ENCODE measurements around the gene HDAC4.

HDAC4 gene

DNA sequence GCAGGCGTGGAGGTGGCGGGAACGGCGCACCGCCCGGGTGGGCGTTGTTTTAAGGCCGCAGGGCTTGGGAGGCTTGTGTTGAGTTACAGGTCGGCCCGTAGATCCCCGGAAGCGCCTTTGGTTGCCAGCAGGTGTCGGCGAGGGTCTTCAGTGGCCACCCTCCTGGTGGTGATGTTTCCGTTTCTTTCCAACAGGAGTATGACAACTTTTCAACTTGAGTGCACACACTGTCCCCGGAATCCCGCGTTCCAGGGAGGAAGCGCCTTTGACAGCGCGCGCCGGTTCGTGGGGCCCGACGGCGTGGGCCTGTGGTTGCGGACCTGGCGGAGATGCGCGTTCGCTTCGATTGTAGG lies 1.0 kb upstream of the HDAC4 start:
- H3K27me3 ChIP-seq (ENCODE audit: insufficient read depth, poor library complexity, severe bottlenecking): no peaks in the 10 kb centered on the region
- DNase-seq (ENCODE audit: low read depth in 1 of 2, low spot score in 1 of 2): peak; percentile 63 to 67
- TF ChIP-seq, protein P1, sequence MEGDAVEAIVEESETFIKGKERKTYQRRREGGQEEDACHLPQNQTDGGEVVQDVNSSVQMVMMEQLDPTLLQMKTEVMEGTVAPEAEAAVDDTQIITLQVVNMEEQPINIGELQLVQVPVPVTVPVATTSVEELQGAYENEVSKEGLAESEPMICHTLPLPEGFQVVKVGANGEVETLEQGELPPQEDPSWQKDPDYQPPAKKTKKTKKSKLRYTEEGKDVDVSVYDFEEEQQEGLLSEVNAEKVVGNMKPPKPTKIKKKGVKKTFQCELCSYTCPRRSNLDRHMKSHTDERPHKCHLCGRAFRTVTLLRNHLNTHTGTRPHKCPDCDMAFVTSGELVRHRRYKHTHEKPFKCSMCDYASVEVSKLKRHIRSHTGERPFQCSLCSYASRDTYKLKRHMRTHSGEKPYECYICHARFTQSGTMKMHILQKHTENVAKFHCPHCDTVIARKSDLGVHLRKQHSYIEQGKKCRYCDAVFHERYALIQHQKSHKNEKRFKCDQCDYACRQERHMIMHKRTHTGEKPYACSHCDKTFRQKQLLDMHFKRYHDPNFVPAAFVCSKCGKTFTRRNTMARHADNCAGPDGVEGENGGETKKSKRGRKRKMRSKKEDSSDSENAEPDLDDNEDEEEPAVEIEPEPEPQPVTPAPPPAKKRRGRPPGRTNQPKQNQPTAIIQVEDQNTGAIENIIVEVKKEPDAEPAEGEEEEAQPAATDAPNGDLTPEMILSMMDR (IDR thresholded peaks at IDR 0.05; ENCODE audit: insufficient read depth, low read length): no peak
- TF ChIP-seq, protein P2, sequence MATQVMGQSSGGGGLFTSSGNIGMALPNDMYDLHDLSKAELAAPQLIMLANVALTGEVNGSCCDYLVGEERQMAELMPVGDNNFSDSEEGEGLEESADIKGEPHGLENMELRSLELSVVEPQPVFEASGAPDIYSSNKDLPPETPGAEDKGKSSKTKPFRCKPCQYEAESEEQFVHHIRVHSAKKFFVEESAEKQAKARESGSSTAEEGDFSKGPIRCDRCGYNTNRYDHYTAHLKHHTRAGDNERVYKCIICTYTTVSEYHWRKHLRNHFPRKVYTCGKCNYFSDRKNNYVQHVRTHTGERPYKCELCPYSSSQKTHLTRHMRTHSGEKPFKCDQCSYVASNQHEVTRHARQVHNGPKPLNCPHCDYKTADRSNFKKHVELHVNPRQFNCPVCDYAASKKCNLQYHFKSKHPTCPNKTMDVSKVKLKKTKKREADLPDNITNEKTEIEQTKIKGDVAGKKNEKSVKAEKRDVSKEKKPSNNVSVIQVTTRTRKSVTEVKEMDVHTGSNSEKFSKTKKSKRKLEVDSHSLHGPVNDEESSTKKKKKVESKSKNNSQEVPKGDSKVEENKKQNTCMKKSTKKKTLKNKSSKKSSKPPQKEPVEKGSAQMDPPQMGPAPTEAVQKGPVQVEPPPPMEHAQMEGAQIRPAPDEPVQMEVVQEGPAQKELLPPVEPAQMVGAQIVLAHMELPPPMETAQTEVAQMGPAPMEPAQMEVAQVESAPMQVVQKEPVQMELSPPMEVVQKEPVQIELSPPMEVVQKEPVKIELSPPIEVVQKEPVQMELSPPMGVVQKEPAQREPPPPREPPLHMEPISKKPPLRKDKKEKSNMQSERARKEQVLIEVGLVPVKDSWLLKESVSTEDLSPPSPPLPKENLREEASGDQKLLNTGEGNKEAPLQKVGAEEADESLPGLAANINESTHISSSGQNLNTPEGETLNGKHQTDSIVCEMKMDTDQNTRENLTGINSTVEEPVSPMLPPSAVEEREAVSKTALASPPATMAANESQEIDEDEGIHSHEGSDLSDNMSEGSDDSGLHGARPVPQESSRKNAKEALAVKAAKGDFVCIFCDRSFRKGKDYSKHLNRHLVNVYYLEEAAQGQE (IDR thresholded peaks at IDR 0.05; ENCODE audit: insufficient replicate concordance, low read depth): no peak
- TF ChIP-seq SPI1 (IDR thresholded peaks at IDR 0.05; ENCODE audit: borderline replicate concordance, low read depth) (peak; percentile 50; the same call in 1 of the 2 replicates), GABPA (IDR thresholded peaks at IDR 0.05; ENCODE audit: low read depth) (0 out of 2 replicates have a peak, but pooled peaks have one; percentile 31)

DNA sequence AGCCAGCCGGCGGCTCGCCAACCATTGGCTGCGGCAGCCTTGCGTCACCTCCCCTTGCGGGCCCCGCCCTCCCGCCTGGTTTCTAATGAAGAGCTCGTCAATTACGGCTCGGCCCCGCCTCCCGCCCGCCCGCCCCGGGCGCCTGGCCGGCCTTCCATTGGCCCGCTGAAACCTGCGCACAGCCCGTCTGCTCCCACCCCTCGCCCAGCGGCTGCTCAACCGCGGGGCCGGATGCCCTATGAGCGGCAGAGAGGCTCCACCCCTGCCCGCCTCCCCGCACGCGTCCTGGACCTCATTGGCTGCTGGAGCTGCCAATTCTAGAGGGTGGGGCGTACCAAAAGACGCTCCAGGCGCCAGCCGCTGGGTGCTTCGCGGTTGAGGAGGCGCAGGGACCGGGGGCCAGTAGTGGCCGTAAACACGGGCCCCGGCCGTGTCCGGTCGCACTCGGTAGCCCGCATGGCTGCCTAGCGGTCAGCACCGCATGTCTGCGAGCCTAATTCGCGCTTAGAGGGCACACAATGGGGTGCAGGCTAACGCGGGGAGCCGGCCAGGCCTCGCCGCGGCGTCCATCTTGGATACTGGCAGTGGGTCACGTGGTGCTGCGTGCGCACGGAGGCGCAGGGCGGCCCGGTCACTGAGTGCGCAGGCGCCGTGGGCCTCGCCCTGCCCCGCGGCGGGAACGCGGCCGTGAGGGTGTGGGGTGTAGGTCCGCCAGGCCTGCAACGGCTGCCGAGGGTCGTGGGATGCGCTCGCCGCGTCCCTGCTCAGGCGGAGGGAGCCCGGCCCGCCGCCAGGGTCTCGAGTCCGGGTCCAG lies 454 bp upstream of the HDAC4 start:
- Histone ChIP-seq H3K27me3 (ENCODE audit: insufficient read depth, poor library complexity, severe bottlenecking) (no peaks in the 10 kb centered on the region), H3K27ac (replicated peaks) (peak overlapping the region; percentile 98), H3K4me3 (replicated peaks; ENCODE audit: insufficient read depth, low read length) (peak overlapping the region; percentile 48)
- TF ChIP-seq SPI1 (IDR thresholded peaks at IDR 0.05; ENCODE audit: borderline replicate concordance, low read depth): no peak
- TF ChIP-seq GABPA (IDR thresholded peaks at IDR 0.05; ENCODE audit: low read depth): no peak
- TF ChIP-seq, protein P2 (IDR thresholded peaks at IDR 0.05; ENCODE audit: insufficient replicate concordance, low read depth): peak; percentile 81
- TF ChIP-seq, protein P1 (IDR thresholded peaks at IDR 0.05; ENCODE audit: insufficient read depth, low read length): no peak
- peak; percentile 96 for TF ChIP-seq POLR2AphosphoS5 (IDR thresholded peaks at IDR 0.05; ENCODE audit: low read depth)
- peak; percentile 96 to 98 for DNase-seq (ENCODE audit: low read depth in 1 of 2, low spot score in 1 of 2)

More for the DNA sequence above, 1.0 kb upstream of the HDAC4 start:
- H3K4me3 ChIP-seq (replicated peaks; ENCODE audit: insufficient read depth, low read length): peak overlapping the region; percentile 48
- H3K27ac ChIP-seq (replicated peaks): peak overlapping the region; percentile 98

- peak overlapping the region; percentile 61 for H3K27ac ChIP-seq (replicated peaks)
- no peaks in the 10 kb centered on the region for H3K27me3 ChIP-seq (ENCODE audit: insufficient read depth, poor library complexity, severe bottlenecking)
- DNase-seq (ENCODE audit: low read depth in 1 of 2, low spot score in 1 of 2): peak in 1 of 2 experiments; percentile 20
- no peak for TF ChIP-seq SPI1 (IDR thresholded peaks at IDR 0.05; ENCODE audit: borderline replicate concordance, low read depth)
- TF ChIP-seq POLR2AphosphoS5 (IDR thresholded peaks at IDR 0.05; ENCODE audit: low read depth): no peak
- TF ChIP-seq, protein P2 (IDR thresholded peaks at IDR 0.05; ENCODE audit: insufficient replicate concordance, low read depth): no peak
- TF ChIP-seq, protein P1 (IDR thresholded peaks at IDR 0.05; ENCODE audit: insufficient read depth, low read length): no peak
- H3K4me3 ChIP-seq (replicated peaks; ENCODE audit: insufficient read depth, low read length): peak overlapping the region; percentile 60
Measured at GRCh38 chr2:239399921-239400595, 762 bp downstream of the HDAC4 start.

Data from HL-60 (cell line).